Astrocyte (in vitro differentiated cells and primary cell): Measurements from ENCODE around the gene SEC31B. TPM values are rescaled to one million over a fixed set of nuclear protein-coding genes. Genes with fewer than 3 reads are reported as not detected.

ENCODE experiments used
- DNase-seq: peaks from one replicate; pipeline ENCODE4 v3.0.0-alpha.2; 2010; ENCODE audit warnings: low read depth
- FAIRE-seq: peaks from 2 replicates; lab custom pipeline; 2011; peaks lifted over from hg19 to GRCh38; lab: Jason Lieb, UNC
- H2AFZ ChIP-seq: 2 replicates; pipeline ENCODE4 v1.6.0; 2012; ENCODE audit warnings: low read depth, low read length, inconsistent platforms
- H3K27ac ChIP-seq: 2 replicates; pipeline ENCODE4 v1.5.1; 2011; ENCODE audit warnings: low read depth, low read length, inconsistent platforms
- H3K27me3 ChIP-seq: 2 replicates; pipeline ENCODE4 v1.6.0; 2011; ENCODE audit warnings: low read length, inconsistent platforms; ENCODE audit not compliant: insufficient read depth
- H3K36me3 ChIP-seq: 2 replicates; pipeline ENCODE4 v1.5.1; 2011; ENCODE audit warnings: low read length, inconsistent platforms; ENCODE audit not compliant: insufficient read depth
- H3K4me1 ChIP-seq: 2 replicates; pipeline ENCODE4 v1.5.1; 2011; ENCODE audit warnings: low read length, inconsistent platforms; ENCODE audit not compliant: insufficient read depth
- H3K4me2 ChIP-seq: 2 replicates; pipeline ENCODE4 v1.6.0; 2012; ENCODE audit warnings: low read length, inconsistent platforms
- H3K4me3 ChIP-seq: 2 replicates; pipeline ENCODE4 v1.5.1; 2011; ENCODE audit warnings: low read depth, mild to moderate bottlenecking, low read length, inconsistent platforms; ENCODE audit not compliant: insufficient read depth
- H3K79me2 ChIP-seq: 2 replicates; pipeline ENCODE4 v1.6.0; 2012; ENCODE audit warnings: mild to moderate bottlenecking, low read length, inconsistent platforms; ENCODE audit not compliant: insufficient read depth
- H3K9ac ChIP-seq: 2 replicates; pipeline ENCODE4 v1.6.0; 2012; ENCODE audit warnings: mild to moderate bottlenecking, low read length, inconsistent platforms
- H3K9me3 ChIP-seq: 2 replicates; pipeline ENCODE4 v1.5.1; 2012; ENCODE audit warnings: low read depth, mild to moderate bottlenecking, low read length, inconsistent platforms; ENCODE audit not compliant: insufficient read depth
- H4K20me1 ChIP-seq: 2 replicates; pipeline ENCODE4 v1.6.0; 2012; ENCODE audit warnings: low read length, inconsistent platforms; ENCODE audit not compliant: insufficient read depth
- H3K27ac Mint-ChIP-seq: one replicate; pipeline ENCODE4 v1.8.0; 2021; ENCODE audit warnings: mild to moderate bottlenecking, mixed read lengths; ENCODE audit not compliant: unreplicated experiment
- H3K27me3 Mint-ChIP-seq: one replicate; pipeline ENCODE4 v1.8.0; 2021; ENCODE audit warnings: low read depth, mixed read lengths; ENCODE audit not compliant: unreplicated experiment
- H3K36me3 Mint-ChIP-seq: one replicate; pipeline ENCODE4 v1.8.0; 2021; ENCODE audit warnings: low read depth, mixed read lengths; ENCODE audit not compliant: unreplicated experiment
- H3K4me1 Mint-ChIP-seq: one replicate; pipeline ENCODE4 v1.8.0; 2021; ENCODE audit warnings: low read depth, mixed read lengths; ENCODE audit not compliant: unreplicated experiment
- H3K4me3 Mint-ChIP-seq: one replicate; pipeline ENCODE4 v1.8.0; 2021; ENCODE audit warnings: mild to moderate bottlenecking, moderate library complexity, mixed read lengths; ENCODE audit not compliant: unreplicated experiment
- H3K9me3 Mint-ChIP-seq: one replicate; pipeline ENCODE4 v1.8.0; 2021; ENCODE audit warnings: mild to moderate bottlenecking, mixed read lengths; ENCODE audit not compliant: unreplicated experiment
- CTCF ChIP-seq: IDR thresholded peaks from 2 replicates; pipeline ENCODE4 v1.5.1; 2011; ENCODE audit warnings: low read depth, mild to moderate bottlenecking, inconsistent platforms, low read length, moderate library complexity; ENCODE audit not compliant: insufficient read depth
- EZH2 ChIP-seq: IDR thresholded peaks from 2 replicates; pipeline ENCODE4 v1.6.1; 2012; ENCODE audit warnings: mild to moderate bottlenecking, low read length, inconsistent platforms; ENCODE audit not compliant: insufficient read depth
- total RNA-seq: library from RNA; stranded (reverse); gene quantifications from 2 replicates; pipeline ENCODE4 v1.2.1, GENCODE V29; 2021

Gene SEC31B
- total RNA-seq, 1 donor from 2014 or later = 7.8 TPM

GRCh38 chr10:100498059-100498458, 21.6 kb downstream of the SEC31B start:
- no peaks in the 10 kb centered on the region for H3K79me2 ChIP-seq
- H3K9ac ChIP-seq = no peak overlapping the region
- H2AFZ ChIP-seq = no peak overlapping the region
- no peak overlapping the region for H3K4me2 ChIP-seq
- no peaks in the 10 kb centered on the region for H4K20me1 ChIP-seq
- peaks cover 2% of the 10 kb centered on the region for H3K4me1 Mint-ChIP-seq
- no peaks in the 10 kb centered on the region for H3K9me3 Mint-ChIP-seq
- H3K27ac ChIP-seq = no peak overlapping the region
- no peaks in the 10 kb centered on the region for H3K36me3 ChIP-seq
- DNase-seq = no peak
- H3K9me3 ChIP-seq = no peaks in the 10 kb centered on the region
- H3K4me3 ChIP-seq = no peak overlapping the region
- no peak overlapping the region for H3K4me3 Mint-ChIP-seq
- no peaks in the 10 kb centered on the region for H3K27me3 ChIP-seq
- no peak for FAIRE-seq
- no peak for TF ChIP-seq CTCF
- no peak for TF ChIP-seq EZH2
- no peak overlapping the region for H3K27ac Mint-ChIP-seq
- H3K27me3 Mint-ChIP-seq = peaks cover 22% of the 10 kb centered on the region
- H3K4me1 ChIP-seq = no peaks in the 10 kb centered on the region
- peaks cover 26% of the 10 kb centered on the region for H3K36me3 Mint-ChIP-seq

DNA sequence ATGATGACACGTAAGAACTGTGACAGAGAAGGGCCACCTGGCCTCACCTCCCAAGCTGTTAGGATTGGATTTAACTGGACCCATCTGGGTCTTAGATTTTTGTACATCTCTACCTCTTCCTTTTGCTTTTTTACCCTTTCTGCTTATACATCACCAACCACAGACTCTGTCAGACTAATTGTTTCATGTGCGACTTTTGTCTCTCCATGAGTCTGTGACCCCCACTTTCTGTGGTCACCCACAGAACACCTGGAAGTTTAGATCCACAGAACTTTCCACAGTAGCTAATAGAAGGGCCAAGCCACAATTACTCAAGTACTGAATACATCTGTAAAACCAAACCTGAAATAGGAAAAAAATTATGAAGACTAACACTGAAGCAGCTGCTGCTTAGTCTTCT, 23.1 kb downstream of the SEC31B start:
- no peaks in the 10 kb centered on the region for H3K27me3 ChIP-seq
- H3K79me2 ChIP-seq = no peaks in the 10 kb centered on the region
- peaks cover 2% of the 10 kb centered on the region for H3K4me1 Mint-ChIP-seq
- no peak overlapping the region for H3K4me2 ChIP-seq
- peaks cover 22% of the 10 kb centered on the region for H3K27me3 Mint-ChIP-seq
- peaks cover 24% of the 10 kb centered on the region for H3K36me3 Mint-ChIP-seq
- FAIRE-seq = no peak
- no peaks in the 10 kb centered on the region for H3K9me3 Mint-ChIP-seq
- H3K4me3 Mint-ChIP-seq = no peak overlapping the region
- no peak for TF ChIP-seq EZH2
- no peak for TF ChIP-seq CTCF
- H3K27ac Mint-ChIP-seq = no peak overlapping the region
- H3K4me3 ChIP-seq = no peak overlapping the region
- H4K20me1 ChIP-seq = no peaks in the 10 kb centered on the region
- H3K36me3 ChIP-seq = no peaks in the 10 kb centered on the region
- H3K4me1 ChIP-seq = no peaks in the 10 kb centered on the region
- H3K9me3 ChIP-seq = no peaks in the 10 kb centered on the region
- no peak overlapping the region for H3K9ac ChIP-seq
- H2AFZ ChIP-seq = no peak overlapping the region
- no peak overlapping the region for H3K27ac ChIP-seq
- no peak for DNase-seq

DNA sequence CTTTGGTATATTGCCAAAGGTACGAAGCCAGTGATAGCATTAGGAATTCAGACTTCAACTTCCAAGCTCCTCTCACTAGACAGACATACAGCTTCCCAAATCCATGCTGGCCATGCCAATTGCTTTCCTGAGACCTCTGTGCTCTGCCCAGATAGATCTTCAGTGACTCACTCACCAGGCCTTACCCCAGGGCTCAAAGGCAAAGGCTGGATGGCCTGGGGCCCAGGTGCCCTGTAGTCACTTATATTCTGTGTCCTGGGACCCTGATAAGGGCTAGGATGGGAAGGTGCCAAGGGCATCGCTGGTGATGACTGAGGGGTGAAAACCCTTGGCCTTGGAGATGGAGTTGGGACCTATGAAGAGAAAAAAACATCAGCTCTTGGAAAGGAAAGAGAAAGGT, 29.1 kb downstream of the SEC31B start:
- Histone ChIP-seq H3K9ac (no peak overlapping the region), H3K36me3 (no peaks in the 10 kb centered on the region), H3K79me2 (no peaks in the 10 kb centered on the region), H3K4me2 (no peak overlapping the region), H3K4me1 (no peaks in the 10 kb centered on the region), H3K9me3 (no peaks in the 10 kb centered on the region), H2AFZ (no peak overlapping the region), H3K27ac (no peak overlapping the region), H4K20me1 (no peaks in the 10 kb centered on the region), H3K27me3 (peaks cover 2% of the 10 kb centered on the region), H3K4me3 (no peak overlapping the region)
- Mint-ChIP-seq H3K27ac (no peak overlapping the region), H3K27me3 (peaks cover 42% of the 10 kb centered on the region), H3K4me1 (peaks cover 5% of the 10 kb centered on the region), H3K36me3 (peaks cover 22% of the 10 kb centered on the region), H3K4me3 (no peak overlapping the region), H3K9me3 (peaks cover 2% of the 10 kb centered on the region)
- TF ChIP-seq EZH2 (no peak), CTCF (no peak)
- no peak for DNase-seq
- no peak for FAIRE-seq
